Trophoblast cell (in vitro differentiated cells and primary cell): ENCODE results near the gene BNIP5.

Experiments
- DNase-seq, 2 donors: peaks; one replicate each; pipeline ENCODE4 v3.0.0-alpha.2; 2016
- H2AFZ ChIP-seq: 2 replicates; pipeline ENCODE4 v1.6.1; 2013; ENCODE audit warnings: low read length, moderate library complexity, mild to moderate bottlenecking; ENCODE audit not compliant: insufficient read depth, poor library complexity
- H2AK5ac ChIP-seq: 2 replicates; pipeline ENCODE4 v1.6.1; 2013; ENCODE audit warnings: mild to moderate bottlenecking, low read length
- H2BK120ac ChIP-seq: 2 replicates; pipeline ENCODE4 v1.6.1; 2013; ENCODE audit warnings: low read length, mild to moderate bottlenecking, moderate library complexity; ENCODE audit not compliant: insufficient read depth, poor library complexity
- H2BK12ac ChIP-seq: 2 replicates; pipeline ENCODE4 v1.6.1; 2013; ENCODE audit warnings: mild to moderate bottlenecking, low read length, moderate library complexity
- H2BK5ac ChIP-seq: 2 replicates; pipeline ENCODE4 v1.6.1; 2013; ENCODE audit warnings: low read length, low read depth, moderate library complexity, mild to moderate bottlenecking; ENCODE audit not compliant: poor library complexity
- H3K14ac ChIP-seq: 2 replicates; pipeline ENCODE4 v1.6.1; 2013; ENCODE audit warnings: mild to moderate bottlenecking, low read length
- H3K18ac ChIP-seq: 2 replicates; pipeline ENCODE4 v1.6.1; 2013; ENCODE audit warnings: mild to moderate bottlenecking, low read length
- H3K23ac ChIP-seq: 2 replicates; pipeline ENCODE4 v1.6.1; 2013; ENCODE audit warnings: low read length
- H3K27ac ChIP-seq: 2 replicates; pipeline ENCODE4 v1.5.1; 2013; ENCODE audit warnings: low read depth, mild to moderate bottlenecking, inconsistent platforms, low read length, moderate library complexity
- H3K27me3 ChIP-seq: 2 replicates; pipeline ENCODE4 v1.6.1; 2013; ENCODE audit warnings: inconsistent platforms, mild to moderate bottlenecking, low read length, moderate library complexity; ENCODE audit not compliant: insufficient read depth
- H3K36me3 ChIP-seq, 2 experiments: 1 replicate in 1 of 2; 2 replicates in 1 of 2; pipeline ENCODE4 v1.6.1; 2013; ENCODE audit warnings: low read length in 2 of 2, mild to moderate bottlenecking in 2 of 2, moderate library complexity in 1 of 2; ENCODE audit not compliant: insufficient read depth in 2 of 2, control insufficient read depth in 1 of 2
- H3K4ac ChIP-seq: 2 replicates; pipeline ENCODE4 v1.6.1; 2013; ENCODE audit warnings: low read depth, mild to moderate bottlenecking, low read length, moderate library complexity
- H3K4me1 ChIP-seq, 2 experiments: 1 replicate in 1 of 2; 2 replicates in 1 of 2; pipeline ENCODE4 v1.6.1; 2013; ENCODE audit warnings: low read length in 2 of 2, mild to moderate bottlenecking in 2 of 2, moderate library complexity in 1 of 2; ENCODE audit not compliant: insufficient read depth in 2 of 2, control insufficient read depth in 1 of 2
- H3K4me2 ChIP-seq: 2 replicates; pipeline ENCODE4 v1.6.1; 2013; ENCODE audit warnings: inconsistent platforms, mild to moderate bottlenecking, low read length, moderate library complexity
- H3K4me3 ChIP-seq: 2 replicates; pipeline ENCODE4 v1.5.1; 2013; ENCODE audit warnings: mild to moderate bottlenecking, low read depth, low read length, inconsistent platforms
- H3K79me1 ChIP-seq: one replicate; pipeline ENCODE4 v1.6.1; 2013; ENCODE audit warnings: low read length
- H3K79me2 ChIP-seq: 2 replicates; pipeline ENCODE4 v1.6.1; 2013; ENCODE audit warnings: low read length, mild to moderate bottlenecking; ENCODE audit not compliant: control insufficient read depth, insufficient read depth, poor library complexity
- H3K9ac ChIP-seq: 2 replicates; pipeline ENCODE4 v1.6.1; 2013; ENCODE audit warnings: mild to moderate bottlenecking, low read length
- H3K9me3 ChIP-seq: 2 replicates; pipeline ENCODE4 v1.6.1; 2013; ENCODE audit warnings: low read depth, mild to moderate bottlenecking, control low read depth, inconsistent platforms, low read length; ENCODE audit not compliant: insufficient read depth
- H4K12ac ChIP-seq: 2 replicates; pipeline ENCODE4 v1.6.1; 2013; ENCODE audit warnings: low read depth, mild to moderate bottlenecking, low read length, moderate library complexity
- H4K8ac ChIP-seq: 2 replicates; pipeline ENCODE4 v1.6.1; 2013; ENCODE audit warnings: low read depth, mild to moderate bottlenecking, low read length, moderate library complexity
- H4K91ac ChIP-seq: one replicate; pipeline ENCODE4 v1.6.1; 2013; ENCODE audit warnings: low read depth, mild to moderate bottlenecking, low read length, moderate library complexity
- WGBS: extraction: QIAGEN DNeasy Blood & Tissue Kit; methylation state at CpG from one replicate; pipeline ENCODE4 v1.1.7; 2013; ENCODE audit warnings: missing lambda C conversion rate; ENCODE audit not compliant: insufficient read length, insufficient coverage; ENCODE audit errors: extremely low coverage; 5-methylcytosine and 5-hydroxymethylcytosine counted together

The BNIP5 gene

GRCh38 chr6:36362551-36363370 is 26.1 kb upstream of the BNIP5 start:
- no peak overlapping the region for H3K14ac ChIP-seq
- H4K8ac ChIP-seq: no peak overlapping the region
- no peak for DNase-seq
- H3K79me2 ChIP-seq: no peaks in the 10 kb centered on the region
- peak overlapping the region; percentile 9 for H2BK12ac ChIP-seq
- H2AK5ac ChIP-seq: no peak overlapping the region
- H3K4ac ChIP-seq: no peak overlapping the region
- H3K4me3 ChIP-seq: no peak overlapping the region
- no peaks in the 10 kb centered on the region for H3K27me3 ChIP-seq
- no peak overlapping the region for H3K9ac ChIP-seq
- no peak overlapping the region for H2BK120ac ChIP-seq
- no peak overlapping the region for H3K18ac ChIP-seq
- no CpG with 5 or more reads among the region's 25 CpGs for WGBS
- no peak overlapping the region for H4K12ac ChIP-seq
- no peak overlapping the region for H4K91ac ChIP-seq
- no peaks in the 10 kb centered on the region for H3K79me1 ChIP-seq
- H3K4me2 ChIP-seq: no peak overlapping the region
- H3K4me1 ChIP-seq: peaks cover 0 to 3% of the 10 kb centered on the region in 2 experiments
- peaks cover 2% of the 10 kb centered on the region for H3K9me3 ChIP-seq
- no peak overlapping the region for H3K23ac ChIP-seq
- no peaks in the 10 kb centered on the region for H3K36me3 ChIP-seq
- H2AFZ ChIP-seq: no peak overlapping the region
- no peak overlapping the region for H2BK5ac ChIP-seq
- H3K27ac ChIP-seq: no peak overlapping the region

GRCh38 chr6:36361071-36361470 is 24.4 kb upstream of the BNIP5 start:
- H2AFZ ChIP-seq: no peak overlapping the region
- H2BK12ac ChIP-seq: no peak overlapping the region
- H3K9ac ChIP-seq: no peak overlapping the region
- no peak overlapping the region for H2BK120ac ChIP-seq
- no peak overlapping the region for H4K91ac ChIP-seq
- H3K18ac ChIP-seq: no peak overlapping the region
- DNase-seq: no peak
- no peak overlapping the region for H4K8ac ChIP-seq
- H3K36me3 ChIP-seq: no peaks in the 10 kb centered on the region
- H3K9me3 ChIP-seq: peaks cover 2% of the 10 kb centered on the region
- no CpG with 5 or more reads among the region's 11 CpGs for WGBS
- no peak overlapping the region for H3K4ac ChIP-seq
- H3K4me2 ChIP-seq: no peak overlapping the region
- H3K14ac ChIP-seq: no peak overlapping the region
- H3K79me2 ChIP-seq: no peaks in the 10 kb centered on the region
- no peak overlapping the region for H2BK5ac ChIP-seq
- no peaks in the 10 kb centered on the region for H3K79me1 ChIP-seq
- H3K27ac ChIP-seq: no peak overlapping the region
- no peaks in the 10 kb centered on the region for H3K27me3 ChIP-seq
- H3K23ac ChIP-seq: no peak overlapping the region
- no peak overlapping the region for H4K12ac ChIP-seq
- no peak overlapping the region for H3K4me3 ChIP-seq
- H3K4me1 ChIP-seq: peaks cover 0 to 3% of the 10 kb centered on the region in 2 experiments
- H2AK5ac ChIP-seq: no peak overlapping the region

GRCh38 chr6:36360241-36361054 is 23.8 kb upstream of the BNIP5 start:
- WGBS: no CpG with 5 or more reads among the region's 10 CpGs
- Histone ChIP-seq H4K12ac (no peak overlapping the region), H3K4me2 (no peak overlapping the region), H4K91ac (no peak overlapping the region), H4K8ac (no peak overlapping the region), H3K27me3 (no peaks in the 10 kb centered on the region), H3K4me1 (peaks cover 0 to 3% of the 10 kb centered on the region in 2 experiments), H2BK5ac (no peak overlapping the region), H2AK5ac (no peak overlapping the region), H3K9ac (no peak overlapping the region), H2BK120ac (no peak overlapping the region), H3K23ac (no peak overlapping the region), H3K79me2 (no peaks in the 10 kb centered on the region), H2AFZ (no peak overlapping the region), H3K36me3 (no peaks in the 10 kb centered on the region), H3K4me3 (no peak overlapping the region), H3K9me3 (peaks cover 2% of the 10 kb centered on the region), H3K79me1 (no peaks in the 10 kb centered on the region), H2BK12ac (no peak overlapping the region), H3K4ac (no peak overlapping the region), H3K27ac (no peak overlapping the region), H3K14ac (no peak overlapping the region), H3K18ac (no peak overlapping the region)
- DNase-seq: peak; percentile 61 to 94

GRCh38 chr6:36358226-36358915 is 21.7 kb upstream of the BNIP5 start:
- Histone ChIP-seq H3K4me2 (no peak overlapping the region), H4K8ac (no peak overlapping the region), H3K4ac (no peak overlapping the region), H4K12ac (no peak overlapping the region), H3K4me1 (peaks cover 0 to 3% of the 10 kb centered on the region in 2 experiments), H2AFZ (no peak overlapping the region), H3K79me2 (no peaks in the 10 kb centered on the region), H3K9me3 (peaks cover 2% of the 10 kb centered on the region), H3K27ac (no peak overlapping the region), H2AK5ac (no peak overlapping the region), H3K14ac (no peak overlapping the region), H3K18ac (no peak overlapping the region), H2BK5ac (no peak overlapping the region), H2BK12ac (no peak overlapping the region), H3K23ac (no peak overlapping the region), H3K4me3 (no peak overlapping the region), H3K9ac (no peak overlapping the region), H3K36me3 (no peaks in the 10 kb centered on the region), H3K27me3 (no peaks in the 10 kb centered on the region), H3K79me1 (no peaks in the 10 kb centered on the region), H2BK120ac (no peak overlapping the region), H4K91ac (no peak overlapping the region)
- DNase-seq: no peak
- WGBS: no CpG with 5 or more reads among the region's 4 CpGs
